Measurements from ENCODE around the gene RASSF3. TPM values are rescaled to one million over a fixed set of nuclear protein-coding genes. Genes with fewer than 3 reads are reported as not detected.

RASSF3 gene
- polyA plus RNA-seq, 1 donor from 2014 or later, result 0.06 TPM

Small RNAs within 50 kb of the gene (small RNA-seq; reads per million reads assigned to genes)
- gene MIR548C (0 reads per million in 3 experiments), gene MIR548Z (0 reads per million in 3 experiments), gene RF00137 (0 reads per million in 3 experiments)

Other genes with a start within 250 kb of the RASSF3 start
- gene C12orf56, start 219.7 kb upstream of the RASSF3 start, polyA plus RNA-seq, result 0.06 TPM in 1 of 2 replicates, not detected in the other
- 46.7 and 50.8 TPM in 2 replicates for gene XPOT, start 206.1 kb upstream of the RASSF3 start, polyA plus RNA-seq
- gene TBK1, start 158.4 kb upstream of the RASSF3 start, polyA plus RNA-seq, result 19.7 and 21.2 TPM in 2 replicates
- 33.6 and 39.0 TPM in 2 replicates for gene GNS, start 148.9 kb downstream of the RASSF3 start, polyA plus RNA-seq
- gene TBC1D30, start 214.2 kb downstream of the RASSF3 start, polyA plus RNA-seq, result 16.5 and 17.6 TPM in 2 replicates

All from neural cell (in vitro differentiated cells).